DLD1 (cell line): ENCODE results near the gene ARID1B.

ENCODE experiments used
- in situ Hi-C: cut with HindIII; loops from 2 replicates; pipeline ENCODE4 v1.10.0; 2017; ENCODE audit warnings: low sequenced_read_pairs

The ARID1B gene

GRCh38 chr6:156900292-156900691, 123.1 kb downstream of the ARID1B start:
- in situ Hi-C loops, result no loop called here

GRCh38 chr6:156901309-156902019, 124.3 kb downstream of the ARID1B start:
- in situ Hi-C loops, result no loop called here

- in situ Hi-C loops, result no loop called here
Observed at GRCh38 chr6:156902782-156903181, 125.6 kb downstream of the ARID1B start.

GRCh38 chr6:156904176-156904967, 127.2 kb downstream of the ARID1B start:
- in situ Hi-C loops, result no loop called here

GRCh38 chr6:156905801-156906200, 128.6 kb downstream of the ARID1B start:
- in situ Hi-C loops, result no loop called here

GRCh38 chr6:156906451-156906850, 129.3 kb downstream of the ARID1B start:
- in situ Hi-C loops, result no loop called here

- in situ Hi-C loops, result no loop called here
Observed at GRCh38 chr6:156909212-156910010, 132.2 kb downstream of the ARID1B start.

- in situ Hi-C loops, result no loop called here
Observed at GRCh38 chr6:156910011-156910334, 132.8 kb downstream of the ARID1B start.

GRCh38 chr6:156910938-156911337, 133.8 kb downstream of the ARID1B start:
- in situ Hi-C loops, result no loop called here

- in situ Hi-C loops, result no loop called here
Observed at GRCh38 chr6:156911581-156911980, 134.4 kb downstream of the ARID1B start.

- in situ Hi-C loops, result no loop called here
Observed at GRCh38 chr6:156912431-156912830, 135.3 kb downstream of the ARID1B start.

GRCh38 chr6:156914181-156914580, 137.0 kb downstream of the ARID1B start:
- in situ Hi-C loops, result no loop called here

GRCh38 chr6:156916130-156916801, 139.1 kb downstream of the ARID1B start:
- in situ Hi-C loops, result no loop called here

GRCh38 chr6:156917213-156917612, 140.0 kb downstream of the ARID1B start:
- in situ Hi-C loops, result no loop called here

- in situ Hi-C loops, result no loop called here
Observed at GRCh38 chr6:156918647-156919046, 141.5 kb downstream of the ARID1B start.

GRCh38 chr6:156919370-156919769, 142.2 kb downstream of the ARID1B start:
- in situ Hi-C loops, result no loop called here

- in situ Hi-C loops, result no loop called here
Observed at GRCh38 chr6:156919814-156920369, 142.7 kb downstream of the ARID1B start.

- in situ Hi-C loops, result no loop called here
Observed at GRCh38 chr6:156924246-156924645, 147.1 kb downstream of the ARID1B start.

GRCh38 chr6:156925026-156925425, 147.8 kb downstream of the ARID1B start:
- in situ Hi-C loops, result no loop called here

GRCh38 chr6:156925718-156926607, 148.8 kb downstream of the ARID1B start:
- in situ Hi-C loops, result no loop called here
